C4-2B (cell line): ENCODE measurements around the gene ST3GAL5.

Experiments used
- ZFX ChIP-seq: fragments of 450-650 bp; IDR thresholded peaks from 2 replicates; pipeline ENCODE4 v1.6.1; 2017
- TF ChIP-seq, protein P1 (sequence below): fragments of 450-650 bp; conservative IDR thresholded peaks from 2 replicates; pipeline ENCODE4 v1.5.1; 2017; ENCODE audit warnings: mild to moderate bottlenecking

DNA sequence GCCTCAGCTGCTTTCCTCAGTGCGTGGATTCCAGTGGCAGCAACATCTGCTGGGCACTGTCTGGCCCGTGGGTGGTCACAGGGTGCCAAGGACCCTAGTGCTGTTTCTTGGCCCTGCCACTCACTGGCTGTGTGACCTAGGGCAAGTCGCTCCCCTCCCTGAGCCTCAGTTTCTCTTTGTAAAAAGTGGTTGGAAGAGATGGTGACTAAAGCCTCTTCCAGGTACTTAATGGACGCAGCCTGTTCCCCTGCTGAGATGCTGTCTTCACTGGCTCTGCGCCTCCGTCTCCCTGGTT is 92.8 kb downstream of the ST3GAL5 start:
- TF ChIP-seq, protein P1, sequence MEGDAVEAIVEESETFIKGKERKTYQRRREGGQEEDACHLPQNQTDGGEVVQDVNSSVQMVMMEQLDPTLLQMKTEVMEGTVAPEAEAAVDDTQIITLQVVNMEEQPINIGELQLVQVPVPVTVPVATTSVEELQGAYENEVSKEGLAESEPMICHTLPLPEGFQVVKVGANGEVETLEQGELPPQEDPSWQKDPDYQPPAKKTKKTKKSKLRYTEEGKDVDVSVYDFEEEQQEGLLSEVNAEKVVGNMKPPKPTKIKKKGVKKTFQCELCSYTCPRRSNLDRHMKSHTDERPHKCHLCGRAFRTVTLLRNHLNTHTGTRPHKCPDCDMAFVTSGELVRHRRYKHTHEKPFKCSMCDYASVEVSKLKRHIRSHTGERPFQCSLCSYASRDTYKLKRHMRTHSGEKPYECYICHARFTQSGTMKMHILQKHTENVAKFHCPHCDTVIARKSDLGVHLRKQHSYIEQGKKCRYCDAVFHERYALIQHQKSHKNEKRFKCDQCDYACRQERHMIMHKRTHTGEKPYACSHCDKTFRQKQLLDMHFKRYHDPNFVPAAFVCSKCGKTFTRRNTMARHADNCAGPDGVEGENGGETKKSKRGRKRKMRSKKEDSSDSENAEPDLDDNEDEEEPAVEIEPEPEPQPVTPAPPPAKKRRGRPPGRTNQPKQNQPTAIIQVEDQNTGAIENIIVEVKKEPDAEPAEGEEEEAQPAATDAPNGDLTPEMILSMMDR = no peak
- no peak for TF ChIP-seq ZFX
